GM19455 (cell line): ENCODE results near the gene SPR.

ENCODE experiments used
- ATAC-seq: cut with Tn5 transposase; IDR thresholded peaks from one replicate; pipeline ENCODE4 v1.9.1; 2021; ENCODE audit not compliant: unreplicated experiment

Gene SPR

DNA sequence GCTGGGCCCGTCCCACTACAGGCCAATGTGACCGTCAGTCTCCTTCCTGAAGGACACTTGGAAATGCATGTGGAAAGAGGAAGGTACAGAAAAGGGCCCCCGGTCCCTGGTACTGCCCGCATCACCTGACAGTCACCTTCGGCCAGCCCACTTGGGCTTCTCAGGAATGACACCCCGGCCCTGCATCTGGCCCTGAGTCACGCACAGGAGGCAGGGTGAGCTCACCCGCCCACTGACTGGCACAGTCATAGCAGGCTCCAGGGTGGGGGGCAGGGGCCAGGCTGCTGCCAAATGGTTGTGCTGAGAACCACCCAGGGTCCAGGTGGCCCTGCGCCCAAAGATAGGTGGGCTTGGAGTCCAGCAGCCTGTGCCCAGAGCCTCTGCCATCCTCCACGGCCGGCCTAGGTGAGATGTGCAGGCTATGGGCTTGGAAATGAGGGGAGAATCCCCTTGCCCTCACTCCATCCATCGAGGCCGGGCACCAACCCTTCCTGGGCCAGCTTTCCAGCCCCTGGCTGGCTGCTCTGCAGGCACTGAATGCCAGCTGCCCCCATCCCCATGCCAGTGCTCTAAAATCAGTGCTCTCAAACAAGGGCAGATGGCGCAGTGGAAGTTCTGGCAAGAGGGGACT lies 44.2 kb downstream of the SPR start:
- ATAC-seq: no peak

DNA sequence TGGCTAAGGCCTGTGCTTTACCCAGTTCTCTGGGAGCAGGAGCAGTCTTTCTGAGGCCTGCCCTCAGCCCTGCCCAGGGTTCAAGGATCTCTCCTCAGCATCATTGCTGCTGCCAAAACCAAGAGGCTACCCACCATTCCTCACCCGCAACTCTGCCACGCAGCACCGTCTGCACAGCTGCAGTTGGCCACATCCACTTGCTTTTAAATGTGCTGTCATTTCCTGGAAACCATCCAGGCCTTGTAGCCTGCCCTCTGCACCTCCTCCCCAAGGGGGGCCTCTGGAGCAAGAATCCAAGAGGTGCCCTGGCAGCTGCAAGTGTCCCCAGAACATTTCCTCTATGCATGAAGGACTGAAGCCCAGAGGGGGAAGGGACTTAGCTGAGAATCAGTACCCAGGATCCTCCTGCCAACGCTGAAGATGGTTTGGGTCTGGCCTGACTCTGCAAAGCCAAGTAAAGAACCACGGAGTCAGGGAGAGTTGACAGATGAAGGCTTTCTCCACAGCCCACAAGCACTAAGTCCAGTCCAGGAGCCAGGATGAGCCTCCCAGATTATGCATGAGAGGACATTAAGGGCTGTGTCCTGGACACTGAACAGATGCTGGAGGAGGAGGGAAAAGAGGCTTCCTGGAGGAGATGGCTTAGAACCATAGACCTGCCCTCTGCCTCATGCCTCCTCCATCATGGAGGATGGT lies 45.0 kb downstream of the SPR start:
- ATAC-seq: no peak

DNA sequence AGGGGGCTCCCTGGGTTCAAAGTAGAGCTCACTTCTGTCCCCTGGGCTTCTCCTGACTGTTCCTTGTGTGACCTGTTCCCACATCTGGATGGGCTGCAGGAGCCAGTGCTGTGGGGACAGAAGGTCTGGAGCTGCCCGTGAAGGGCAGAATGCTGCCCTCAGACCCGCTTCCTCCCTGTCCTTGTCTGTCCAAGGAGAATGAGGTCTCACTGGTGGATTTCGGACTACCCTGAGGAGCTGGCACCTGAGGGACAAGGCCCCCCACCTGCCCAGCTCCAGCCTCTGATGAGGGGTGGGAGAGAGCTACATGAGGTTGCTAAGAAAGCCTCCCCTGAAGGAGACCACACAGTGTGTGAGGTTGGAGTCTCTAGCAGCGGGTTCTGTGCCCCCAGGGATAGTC lies 45.6 kb downstream of the SPR start:
- no peak for ATAC-seq

DNA sequence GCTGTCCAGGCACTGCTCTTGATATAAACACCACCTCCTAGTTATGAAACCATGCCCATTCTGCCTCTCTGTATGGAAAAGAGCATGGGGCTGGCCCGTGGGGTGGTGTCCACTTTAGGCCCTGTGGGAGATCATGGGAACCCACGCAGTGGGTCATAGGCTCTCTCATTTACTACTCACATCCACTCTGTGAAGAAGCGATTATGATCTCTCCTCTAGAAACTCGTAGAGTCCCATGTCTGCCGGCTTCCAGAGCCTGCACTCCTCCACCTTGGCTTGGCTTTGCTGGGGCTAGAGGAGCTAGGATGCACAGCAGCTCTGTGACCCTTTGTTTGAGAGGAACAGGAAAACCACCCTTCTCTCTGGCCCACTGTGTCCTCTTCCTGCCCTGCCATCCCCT lies 46.0 kb downstream of the SPR start:
- no peak for ATAC-seq

DNA sequence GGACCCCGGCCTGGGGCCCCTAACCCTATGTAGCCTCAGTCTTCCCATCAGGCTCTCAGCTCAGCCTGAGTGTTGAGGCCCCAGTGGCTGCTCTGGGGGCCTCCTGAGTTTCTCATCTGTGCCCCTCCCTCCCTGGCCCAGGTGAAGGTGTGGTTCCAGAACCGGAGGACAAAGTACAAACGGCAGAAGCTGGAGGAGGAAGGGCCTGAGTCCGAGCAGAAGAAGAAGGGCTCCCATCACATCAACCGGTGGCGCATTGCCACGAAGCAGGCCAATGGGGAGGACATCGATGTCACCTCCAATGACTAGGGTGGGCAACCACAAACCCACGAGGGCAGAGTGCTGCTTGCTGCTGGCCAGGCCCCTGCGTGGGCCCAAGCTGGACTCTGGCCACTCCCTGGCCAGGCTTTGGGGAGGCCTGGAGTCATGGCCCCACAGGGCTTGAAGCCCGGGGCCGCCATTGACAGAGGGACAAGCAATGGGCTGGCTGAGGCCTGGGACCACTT lies 46.5 kb downstream of the SPR start:
- no peak for ATAC-seq

DNA sequence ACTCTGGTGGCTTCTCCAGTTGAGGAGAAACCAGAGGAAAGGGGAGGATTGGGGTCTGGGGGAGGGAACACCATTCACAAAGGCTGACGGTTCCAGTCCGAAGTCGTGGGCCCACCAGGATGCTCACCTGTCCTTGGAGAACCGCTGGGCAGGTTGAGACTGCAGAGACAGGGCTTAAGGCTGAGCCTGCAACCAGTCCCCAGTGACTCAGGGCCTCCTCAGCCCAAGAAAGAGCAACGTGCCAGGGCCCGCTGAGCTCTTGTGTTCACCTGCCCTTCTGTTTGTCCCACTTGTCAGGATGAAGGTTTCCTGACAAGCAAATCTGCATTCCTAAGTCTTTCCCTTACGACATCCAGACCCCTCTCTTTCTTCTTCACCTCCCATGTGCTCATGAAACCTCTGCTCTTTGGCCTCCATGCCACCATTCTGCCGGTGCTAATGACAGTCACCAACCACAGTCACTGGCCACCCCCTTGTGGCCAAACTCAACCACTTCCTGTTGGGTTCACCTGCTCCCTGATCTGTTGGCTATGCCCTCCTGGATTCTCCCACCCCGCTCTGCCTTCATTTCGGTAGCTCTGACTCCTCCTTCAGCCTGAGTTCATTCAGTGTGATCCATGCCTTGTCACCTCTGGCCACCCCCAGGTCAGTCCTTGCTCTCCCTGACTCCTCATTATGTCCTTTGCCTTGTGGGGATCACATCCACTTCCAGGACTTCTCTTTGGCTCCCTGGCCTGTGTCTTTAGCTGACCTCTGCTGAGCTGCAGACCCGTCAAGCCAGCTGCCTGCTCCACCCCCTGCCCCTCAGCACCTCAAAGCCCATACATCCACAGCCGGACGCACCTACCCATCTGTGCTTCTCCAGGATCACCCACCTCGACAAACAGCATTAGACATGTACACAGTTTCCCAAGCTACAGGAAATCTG lies 47.7 kb downstream of the SPR start:
- no peak for ATAC-seq

DNA sequence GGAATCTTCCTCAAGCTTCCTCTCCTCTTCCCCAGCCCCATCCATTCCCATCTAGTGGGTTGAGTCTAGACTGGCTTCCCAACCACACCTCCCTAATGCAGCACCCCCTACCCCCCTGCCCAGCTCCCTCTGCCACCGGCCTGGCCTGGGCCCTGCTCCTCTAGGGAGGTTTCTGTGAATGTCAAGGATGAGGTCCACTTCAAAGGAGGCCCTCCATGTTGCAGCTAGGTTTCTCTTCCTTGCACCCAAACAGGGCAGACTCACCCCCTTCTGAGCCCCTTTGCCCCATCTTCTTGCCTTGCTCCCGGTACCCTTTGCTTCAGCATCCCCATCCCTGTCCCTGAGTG lies 48.4 kb downstream of the SPR start:
- ATAC-seq: no peak

DNA sequence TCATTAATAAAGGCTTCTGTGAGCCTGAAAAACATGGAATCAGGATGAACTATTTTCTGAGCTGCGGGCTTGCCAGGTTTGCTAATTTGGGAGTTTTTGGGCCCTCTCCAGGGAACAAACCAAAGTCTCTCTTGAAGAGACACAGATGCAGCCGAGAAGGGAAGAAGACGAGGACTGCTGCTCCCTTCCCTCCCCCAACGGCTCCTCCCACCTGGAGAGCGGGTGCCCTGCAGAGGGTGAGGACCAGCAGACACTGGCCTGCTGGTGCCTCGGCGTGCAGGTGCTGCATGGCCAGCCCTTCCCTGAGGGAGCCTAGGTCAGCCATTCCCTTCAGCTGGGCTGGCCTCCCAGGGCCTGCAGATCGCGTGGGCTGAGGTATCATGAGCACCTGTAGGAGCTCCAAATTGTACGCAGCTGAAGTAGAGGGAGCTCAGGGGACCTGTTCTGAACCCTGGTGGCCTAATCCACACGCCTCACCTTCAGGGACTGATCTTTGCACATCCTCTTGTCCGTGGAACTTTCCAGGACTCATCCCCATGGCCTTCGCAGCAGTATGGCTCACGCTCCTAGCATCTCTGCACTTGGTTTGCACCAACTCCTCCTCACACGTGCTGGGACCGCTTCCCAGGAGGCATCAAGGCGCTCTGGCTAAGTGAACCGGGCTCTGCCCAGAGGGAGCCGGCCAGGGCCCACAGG lies 49.6 kb downstream of the SPR start:
- no peak for ATAC-seq

DNA sequence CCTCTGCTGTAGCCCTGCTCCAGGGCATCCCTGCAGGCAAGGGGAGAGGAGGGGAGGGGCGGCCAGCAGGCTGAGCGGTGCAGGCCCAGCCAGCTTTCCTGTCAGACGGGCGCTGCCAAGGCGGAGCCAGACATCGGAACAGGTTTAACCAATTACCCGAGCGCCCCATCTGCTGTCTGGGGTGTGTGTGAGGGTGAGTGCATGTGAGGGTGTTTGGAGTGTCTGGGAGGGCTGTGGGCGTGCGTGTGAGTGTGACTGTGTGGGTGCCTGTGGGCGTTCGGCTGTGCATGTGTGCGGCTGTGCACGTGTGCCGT lies 50.1 kb downstream of the SPR start:
- no peak for ATAC-seq

DNA sequence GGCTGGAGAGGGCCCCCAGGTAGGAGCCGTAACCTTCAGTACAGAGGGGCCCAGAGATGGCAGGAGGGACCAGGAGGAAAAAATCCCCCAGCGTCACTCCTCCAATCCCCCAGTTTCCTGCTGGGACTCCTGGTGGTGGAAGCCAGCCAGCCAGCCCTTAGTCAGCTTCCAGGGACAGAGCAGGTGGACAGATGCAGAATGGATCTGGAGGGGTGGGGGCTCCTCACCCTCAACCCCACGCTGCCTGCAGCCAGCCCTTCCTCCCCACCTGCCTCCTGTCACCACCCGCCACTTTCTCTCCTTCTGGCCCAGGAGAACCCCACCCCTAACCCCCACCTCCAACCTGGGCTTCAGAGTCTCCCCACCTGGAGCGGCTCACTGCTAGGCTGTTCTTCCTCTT lies 51.2 kb downstream of the SPR start:
- no peak for ATAC-seq

DNA sequence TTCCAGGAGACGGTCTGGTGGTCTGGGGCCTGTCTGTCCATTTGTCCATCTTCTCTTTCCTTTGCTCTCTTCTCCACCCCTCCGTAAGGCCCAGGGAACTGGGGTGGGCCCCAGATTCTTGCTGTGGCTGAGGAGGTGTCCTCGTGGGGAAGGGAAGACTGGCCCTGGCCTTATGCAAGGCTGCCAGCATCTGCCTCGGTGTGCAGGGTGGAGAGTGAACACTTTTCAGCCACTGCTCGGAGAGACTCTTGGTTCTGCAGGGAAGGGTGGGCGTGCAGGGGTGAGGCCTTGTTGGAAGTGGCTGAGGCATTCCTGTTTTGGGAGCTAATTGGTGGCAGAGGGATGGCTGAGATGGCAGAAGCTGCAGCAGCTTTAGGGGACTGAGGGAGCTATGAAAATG lies 53.2 kb downstream of the SPR start:
- ATAC-seq: no peak

DNA sequence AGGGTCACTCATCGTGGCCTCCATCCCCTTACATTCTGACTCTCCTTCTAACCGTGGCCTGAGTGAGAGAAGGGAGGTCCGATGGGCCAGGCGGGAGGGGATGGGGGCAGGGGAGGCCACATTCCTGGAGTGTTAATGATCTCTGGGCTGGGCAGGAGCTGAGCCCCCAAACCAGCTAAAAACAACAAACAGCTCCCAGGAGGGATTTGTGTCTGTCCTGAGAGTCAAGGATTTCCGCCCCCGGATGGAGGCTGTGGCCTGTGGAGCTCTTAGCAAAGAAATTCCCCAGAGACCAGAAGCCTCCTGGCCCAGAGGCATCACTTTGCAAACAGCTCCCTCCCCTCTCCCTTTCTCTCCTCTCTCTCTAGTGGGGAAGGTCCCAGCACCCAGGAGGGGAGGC lies 53.6 kb downstream of the SPR start:
- no peak for ATAC-seq
